ENCODE data around the gene PSMD8. TPM values are rescaled to one million over a fixed set of nuclear protein-coding genes. Genes with fewer than 3 reads are reported as not detected.

The PSMD8 gene
- total and polyA plus RNA-seq, 2 donors (not counting 3 experiments of a cell fraction or from before 2014, with no cell fraction given), result 203 to 543 TPM

DNA sequence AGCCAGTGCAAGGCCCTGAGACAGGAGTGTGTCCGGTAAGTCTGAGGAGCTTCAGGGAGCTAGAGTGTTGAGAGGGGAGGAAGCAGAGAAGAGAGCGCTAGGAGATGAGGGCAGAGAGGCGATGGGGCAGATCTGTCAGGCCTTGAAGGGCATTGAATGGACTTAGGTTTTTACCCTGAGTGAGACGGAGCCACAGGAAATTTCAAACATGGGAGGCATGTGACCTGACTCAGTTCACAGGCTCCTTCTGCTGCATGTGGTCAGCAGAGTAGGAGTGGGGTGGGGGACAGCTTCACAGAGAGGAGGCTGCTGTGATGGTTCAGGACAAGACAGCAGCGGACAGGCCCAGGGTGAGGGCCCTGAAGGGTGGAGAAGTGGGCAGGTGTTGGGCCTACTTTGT, 26.0 kb downstream of the PSMD8 start:
- TF ChIP-seq FOS (IDR thresholded peaks at IDR 0.05; ENCODE audit: borderline replicate concordance, insufficient read depth, low read length) (no peak), GATA2 (IDR thresholded peaks at IDR 0.05; ENCODE audit: insufficient read depth, insufficient read length, low read depth, low read length) (no peak), JUN (IDR thresholded peaks at IDR 0.05; ENCODE audit: borderline replicate concordance, insufficient read depth, insufficient read length, low read depth) (no peak), MYC (IDR thresholded peaks at IDR 0.05; ENCODE audit: low read depth, low read length) (no peak), POLR2AphosphoS5 (IDR thresholded peaks at IDR 0.05; ENCODE audit: insufficient read depth, low read depth, low read length) (no peak), POLR2A (IDR thresholded peaks at IDR 0.05; ENCODE audit: low read depth, low read length) (no peak), EZH2 (IDR thresholded peaks at IDR 0.05; ENCODE audit: borderline replicate concordance, low read depth, low read length, severe bottlenecking) (no peak)
- TF ChIP-seq, protein P1, sequence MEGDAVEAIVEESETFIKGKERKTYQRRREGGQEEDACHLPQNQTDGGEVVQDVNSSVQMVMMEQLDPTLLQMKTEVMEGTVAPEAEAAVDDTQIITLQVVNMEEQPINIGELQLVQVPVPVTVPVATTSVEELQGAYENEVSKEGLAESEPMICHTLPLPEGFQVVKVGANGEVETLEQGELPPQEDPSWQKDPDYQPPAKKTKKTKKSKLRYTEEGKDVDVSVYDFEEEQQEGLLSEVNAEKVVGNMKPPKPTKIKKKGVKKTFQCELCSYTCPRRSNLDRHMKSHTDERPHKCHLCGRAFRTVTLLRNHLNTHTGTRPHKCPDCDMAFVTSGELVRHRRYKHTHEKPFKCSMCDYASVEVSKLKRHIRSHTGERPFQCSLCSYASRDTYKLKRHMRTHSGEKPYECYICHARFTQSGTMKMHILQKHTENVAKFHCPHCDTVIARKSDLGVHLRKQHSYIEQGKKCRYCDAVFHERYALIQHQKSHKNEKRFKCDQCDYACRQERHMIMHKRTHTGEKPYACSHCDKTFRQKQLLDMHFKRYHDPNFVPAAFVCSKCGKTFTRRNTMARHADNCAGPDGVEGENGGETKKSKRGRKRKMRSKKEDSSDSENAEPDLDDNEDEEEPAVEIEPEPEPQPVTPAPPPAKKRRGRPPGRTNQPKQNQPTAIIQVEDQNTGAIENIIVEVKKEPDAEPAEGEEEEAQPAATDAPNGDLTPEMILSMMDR (IDR thresholded peaks at IDR 0.05; ENCODE audit: extremely low read depth in 1 of 2, insufficient read depth in 1 of 2, low read depth in 1 of 2, low read length in 2 of 2), result no peak
- TF ChIP-seq, protein P2, sequence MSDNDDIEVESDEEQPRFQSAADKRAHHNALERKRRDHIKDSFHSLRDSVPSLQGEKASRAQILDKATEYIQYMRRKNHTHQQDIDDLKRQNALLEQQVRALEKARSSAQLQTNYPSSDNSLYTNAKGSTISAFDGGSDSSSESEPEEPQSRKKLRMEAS (IDR thresholded peaks at IDR 0.05; ENCODE audit: insufficient read depth, insufficient read length), result no peak
- FAIRE-seq, result no peak
- Histone ChIP-seq H2AFZ (ENCODE audit: low read depth, low read length) (no peak overlapping the region), H3K9ac (replicated peaks; ENCODE audit: extremely low read depth, insufficient read depth, low read length) (no peak overlapping the region), H3K27ac (ENCODE audit: insufficient read depth, low read depth, low read length) (no peak overlapping the region), H3K4me2 (ENCODE audit: insufficient read depth, low read length) (no peak overlapping the region), H4K20me1 (replicated peaks; ENCODE audit: control insufficient read depth, extremely low read depth, insufficient read depth, low read length) (no peaks in the 10 kb centered on the region), H3K9me1 (replicated peaks; ENCODE audit: control insufficient read depth, extremely low read depth, insufficient read depth, low read length) (no peaks in the 10 kb centered on the region), H3K4me3 (replicated peaks in 1 of 3; ENCODE audit: insufficient read depth in 1 of 3, low read depth in 1 of 3, low read length in 3 of 3) (no peak overlapping the region), H3K36me3 (ENCODE audit: control insufficient read depth in 2 of 2, extremely low read depth in 1 of 2, insufficient read depth in 2 of 2, low read length in 2 of 2) (no peaks in the 10 kb centered on the region), H3K27me3 (ENCODE audit: control insufficient read depth in 2 of 2, insufficient read depth in 2 of 2, low read length in 2 of 2) (no peaks in the 10 kb centered on the region), H3K9me3 (replicated peaks; ENCODE audit: control insufficient read depth, insufficient read depth, low read length) (no peaks in the 10 kb centered on the region), H3K4me1 (ENCODE audit: control insufficient read depth, extremely low read depth, insufficient read depth, low read length) (peaks cover 2% of the 10 kb centered on the region), H3K79me2 (ENCODE audit: control insufficient read depth, insufficient read depth, low read length) (no peaks in the 10 kb centered on the region)
- no TSS peak for BruUV-seq (replicated peaks)
- dilution Hi-C loops (cut with MboI; ENCODE audit: extremely low pct_ligation_motif_present, low sequenced_read_pairs) (no loop called here), intact Hi-C loops (cut with micrococcal nuclease) (loop anchor here (5.0 to 10.0 kb wide), 2 partner anchors 158 to 304 kb away; no protein-coding TSS in a partner anchor)
- CTCF ChIA-PET, result no interaction called here
- no peak for DNase-seq (ENCODE audit: low read depth, low spot score)
- POLR2A ChIA-PET, result no interaction called here
